HEK293 (cell line): Measurements from ENCODE around the gene SMIM30.

Experiments used
- PATZ1 ChIP-seq: fragments of 450-650 bp; formaldehyde crosslinking; IDR thresholded peaks from 2 replicates; pipeline ENCODE4 v1.5.1; 2016; ENCODE audit warnings: missing biosample characterization, missing genetic modification characterization
- PRDM4 ChIP-seq: fragments of 450-650 bp; formaldehyde crosslinking; IDR thresholded peaks from 2 replicates; pipeline ENCODE4 v1.5.1; 2017; ENCODE audit warnings: missing biosample characterization, missing genetic modification characterization
- SETDB1 ChIP-seq: IDR thresholded peaks from one replicate; pipeline ENCODE4 v1.6.1; 2017; ENCODE audit warnings: mild to moderate bottlenecking, low read length, moderate library complexity, mixed read lengths; ENCODE audit not compliant: insufficient read length
- ZBTB49 ChIP-seq: fragments of 450-650 bp; formaldehyde crosslinking; IDR thresholded peaks from 2 replicates; pipeline ENCODE4 v1.5.1; 2016; ENCODE audit warnings: missing biosample characterization, missing genetic modification characterization, low read depth
- ZNF311 ChIP-seq: fragments of 450-650 bp; formaldehyde crosslinking; IDR thresholded peaks from 2 replicates; pipeline ENCODE4 v1.5.1; 2017; ENCODE audit warnings: missing biosample characterization, missing genetic modification characterization, borderline replicate concordance
- ZNF580 ChIP-seq: fragments of 450-650 bp; formaldehyde crosslinking; IDR thresholded peaks from 2 replicates; pipeline ENCODE4 v1.5.1; 2016; ENCODE audit warnings: missing biosample characterization, missing genetic modification characterization

- no peak for TF ChIP-seq ZNF311 (tag by site-specific recombination)
- TF ChIP-seq PATZ1 (tag by site-specific recombination), result no peak
- TF ChIP-seq PRDM4 (tag by site-specific recombination), result no peak
- no peak for TF ChIP-seq ZBTB49
- TF ChIP-seq ZNF580 (tag by site-specific recombination), result no peak
- TF ChIP-seq SETDB1, result no peak
Observed at GRCh38 chr7:113143486-113144257, 25.3 kb upstream of the SMIM30 start.
